Testis (tissue), 3 donors: ENCODE results near the gene NRIP1. TPM values are rescaled to one million over a fixed set of nuclear protein-coding genes. Genes with fewer than 3 reads are reported as not detected.

Experiments
- DNase-seq: peaks from one replicate; pipeline ENCODE4 v3.0.0-alpha.2; 2019
- H3K27ac ChIP-seq, 2 donors: fragments of 200-600 bp; sonication (generic); one replicate each; pipeline ENCODE4 v1.5.1; 2019
- H3K27me3 ChIP-seq: fragments of 200-600 bp; sonication (generic); one replicate; pipeline ENCODE4 v1.5.1; 2019
- H3K36me3 ChIP-seq: fragments of 200-600 bp; sonication (generic); one replicate; pipeline ENCODE4 v1.5.1; 2017; ENCODE audit warnings: low read depth; ENCODE audit errors: missing control alignments
- H3K4me1 ChIP-seq: fragments of 200-600 bp; sonication (generic); one replicate; pipeline ENCODE4 v1.5.1; 2019
- H3K4me3 ChIP-seq, 2 donors: fragments of 200-600 bp; sonication (generic); one replicate each; pipeline ENCODE4 v1.5.1; 2017 to 2019
- H3K9me3 ChIP-seq: fragments of 200-600 bp; sonication (generic); one replicate; pipeline ENCODE4 v1.5.1; 2017
- CTCF ChIP-seq, 3 experiments: fragments of 450-650 bp in 2 of 3; fragments of 200-600 bp in 1 of 3; sonication (generic) in 1 of 3; IDR thresholded peaks; one replicate each; pipeline ENCODE4 v1.5.1; 2016 to 2019; ENCODE audit warnings: antibody characterized with exemption in 3 of 3, mild to moderate bottlenecking in 2 of 3, moderate library complexity in 1 of 3
- POLR2A ChIP-seq: fragments of 450-650 bp; IDR thresholded peaks from one replicate; pipeline ENCODE4 v1.6.1; 2017; ENCODE audit warnings: antibody characterized with exemption, mild to moderate bottlenecking, moderate library complexity
- WGBS, 2 donors: methylation state at CpG; one replicate each; pipeline ENCODE4 v1.1.5; 2018; 5-methylcytosine and 5-hydroxymethylcytosine counted together
- intact Hi-C: fragments of 100-400 bp; cut with DNase I; formaldehyde crosslinking; loops from one replicate; pipeline ENCODE4 v1.15.1; 2023; ENCODE audit warnings: low total_unique reads
- polyA plus RNA-seq: library from polyadenylated mRNA; stranded (reverse); fragments of 350-450 nt; fragmentation: Illumina TruSeq; extraction: RNeasy Lipid Tissue Mini Kit (QIAGEN cat#74804); gene quantifications from one replicate; pipeline ENCODE4 v1.2.3, GENCODE V29; 2014; ENCODE audit warnings: low read depth, low replicate concordance; ENCODE audit not compliant: insufficient read depth
- total RNA-seq, 2 donors: library from RNA; depleted of rRNA; stranded (reverse); fragments of >200 nt; gene quantifications; one replicate each; pipeline ENCODE4 v1.2.3, GENCODE V29; 2016

NRIP1 gene
- total and polyA plus RNA-seq, 3 donors from 2014 or later = 18.0 to 36.1 (median 26.8) TPM

GRCh38 chr21:15060543-15061175 lies 4.1 kb downstream of the NRIP1 start:
- no peaks in the 10 kb centered on the region for H3K9me3 ChIP-seq
- intact Hi-C loops = no loop called here
- H3K27ac ChIP-seq = no peak overlapping the region
- TF ChIP-seq CTCF (IDR thresholded peaks at IDR 0.05) = no peak
- TF ChIP-seq POLR2A = no peak
- no peak overlapping the region for H3K4me3 ChIP-seq
- H3K36me3 ChIP-seq = no peaks in the 10 kb centered on the region
- 46 to 52% methylated on average over 2 of the region's 2 CpGs for WGBS, 2 donors
- DNase-seq = no peak
- peaks cover 52% of the 10 kb centered on the region for H3K4me1 ChIP-seq
- H3K27me3 ChIP-seq = no peaks in the 10 kb centered on the region

GRCh38 chr21:15059397-15059796 lies 5.4 kb downstream of the NRIP1 start:
- H3K4me1 ChIP-seq = peaks cover 52% of the 10 kb centered on the region
- no peaks in the 10 kb centered on the region for H3K36me3 ChIP-seq
- TF ChIP-seq POLR2A = no peak
- no peak for TF ChIP-seq CTCF (IDR thresholded peaks at IDR 0.05)
- no peaks in the 10 kb centered on the region for H3K27me3 ChIP-seq
- no peak for DNase-seq
- no peak overlapping the region for H3K27ac ChIP-seq
- intact Hi-C loops = no loop called here
- no peaks in the 10 kb centered on the region for H3K9me3 ChIP-seq
- H3K4me3 ChIP-seq = no peak overlapping the region

GRCh38 chr21:15058854-15059263 lies 5.9 kb downstream of the NRIP1 start:
- WGBS, 2 donors = 30 to 55% methylated on average over 2 of the region's 2 CpGs
- Histone ChIP-seq H3K4me3 (no peak overlapping the region), H3K27me3 (no peaks in the 10 kb centered on the region), H3K27ac (no peak overlapping the region), H3K36me3 (no peaks in the 10 kb centered on the region), H3K4me1 (peaks cover 52% of the 10 kb centered on the region), H3K9me3 (no peaks in the 10 kb centered on the region)
- intact Hi-C loops = no loop called here
- DNase-seq = no peak
- TF ChIP-seq POLR2A = no peak

GRCh38 chr21:15057285-15057684 lies 7.5 kb downstream of the NRIP1 start:
- no peaks in the 10 kb centered on the region for H3K27me3 ChIP-seq
- H3K4me3 ChIP-seq = no peak overlapping the region
- H3K36me3 ChIP-seq = no peaks in the 10 kb centered on the region
- TF ChIP-seq CTCF (IDR thresholded peaks at IDR 0.05) = no peak
- TF ChIP-seq POLR2A = no peak
- WGBS, 2 donors = 28 to 57% methylated on average over 6 of the region's 6 CpGs
- H3K4me1 ChIP-seq = peaks cover 41% of the 10 kb centered on the region
- no peaks in the 10 kb centered on the region for H3K9me3 ChIP-seq
- intact Hi-C loops = no loop called here
- DNase-seq = peak; percentile 43
- H3K27ac ChIP-seq = peak overlapping the region in 1 of 2 donors; percentile 11

- no peak overlapping the region for H3K27ac ChIP-seq
- intact Hi-C loops = no loop called here
- no peak overlapping the region for H3K4me3 ChIP-seq
- no peaks in the 10 kb centered on the region for H3K9me3 ChIP-seq
- no peak for DNase-seq
- TF ChIP-seq POLR2A = no peak
- TF ChIP-seq CTCF (IDR thresholded peaks at IDR 0.05) = no peak
- WGBS, 2 donors = 53 to 54% methylated on average over 4 of the region's 4 CpGs
- peaks cover 34% of the 10 kb centered on the region for H3K4me1 ChIP-seq
- no peaks in the 10 kb centered on the region for H3K36me3 ChIP-seq
- H3K27me3 ChIP-seq = no peaks in the 10 kb centered on the region
These were observed 10.1 kb downstream of the NRIP1 start for GRCh38 chr21:15054606-15055239.
